GM19324 (cell line): ENCODE measurements around the gene CNRIP1.

Experiments
- ATAC-seq: cut with Tn5 transposase; IDR thresholded peaks from one replicate; pipeline ENCODE4 v1.9.1; 2021; ENCODE audit warnings: mild to moderate bottlenecking, moderate library complexity; ENCODE audit not compliant: unreplicated experiment, low FRiP score

Gene CNRIP1

DNA sequence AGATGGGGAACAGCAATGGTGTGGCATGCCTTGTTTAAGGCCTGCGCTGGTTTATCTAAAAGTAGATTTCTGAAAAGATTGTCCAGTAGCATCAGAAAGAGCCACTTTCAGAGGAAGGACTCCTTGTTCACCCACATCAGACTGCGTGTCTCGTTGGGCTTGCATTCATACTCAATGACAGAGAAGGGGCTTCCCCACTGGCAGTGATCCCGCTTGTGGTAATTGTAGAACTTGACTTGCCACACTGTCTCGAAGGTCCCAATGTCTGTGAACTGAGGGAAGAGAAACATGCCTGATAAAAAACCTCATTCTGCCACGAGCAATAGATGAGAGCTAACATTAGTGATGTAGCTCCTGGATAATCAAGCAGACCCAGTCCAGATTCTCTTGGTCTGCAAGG is 26.0 kb downstream of the CNRIP1 start:
- ATAC-seq, result no peak

DNA sequence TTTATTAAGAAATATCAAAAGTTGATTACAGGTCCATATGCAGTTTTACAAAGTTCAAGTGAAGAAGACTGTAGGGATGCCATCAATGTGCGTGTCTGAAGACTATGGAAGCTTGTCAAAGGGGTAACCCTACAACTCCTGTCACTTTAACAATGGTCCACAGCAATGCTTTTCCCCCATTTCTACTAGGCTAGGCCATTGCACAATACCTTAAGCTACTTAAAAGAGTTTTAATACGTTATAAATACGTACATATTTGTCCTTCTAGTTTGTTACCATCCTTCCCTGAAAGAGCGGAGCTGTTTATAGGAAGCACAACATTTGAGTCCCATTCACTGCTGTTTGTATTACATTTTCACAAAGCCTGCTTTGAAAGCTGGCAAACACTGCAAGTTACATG is 26.7 kb downstream of the CNRIP1 start:
- no peak for ATAC-seq

DNA sequence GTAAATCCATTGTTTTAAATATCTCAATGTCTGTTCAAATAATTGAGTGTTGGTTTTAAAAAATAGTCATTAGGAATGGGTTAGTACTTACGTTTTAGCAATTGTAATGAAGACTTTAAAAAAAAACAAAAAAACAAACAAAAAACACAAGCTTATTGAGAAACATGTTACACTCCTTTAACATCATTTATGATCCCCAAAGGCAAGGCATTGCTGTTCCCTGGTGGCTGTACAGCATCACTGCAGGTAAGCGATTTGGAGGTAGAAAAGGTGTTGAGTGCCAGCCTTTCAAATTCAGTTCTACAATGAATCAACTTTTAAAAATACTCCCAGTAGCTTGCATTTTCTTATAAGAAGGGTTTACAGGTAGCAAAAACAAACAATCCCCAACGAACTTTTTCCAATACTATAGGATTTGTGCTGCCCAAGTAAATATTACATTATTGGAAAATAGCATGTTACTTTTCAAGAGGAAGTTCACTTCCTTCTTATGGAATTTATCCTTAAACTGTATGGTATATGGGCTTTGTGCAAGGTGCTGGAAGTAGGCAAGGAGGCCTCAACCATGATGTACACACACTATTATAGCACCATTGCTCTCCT is 27.5 kb downstream of the CNRIP1 start:
- no peak for ATAC-seq

DNA sequence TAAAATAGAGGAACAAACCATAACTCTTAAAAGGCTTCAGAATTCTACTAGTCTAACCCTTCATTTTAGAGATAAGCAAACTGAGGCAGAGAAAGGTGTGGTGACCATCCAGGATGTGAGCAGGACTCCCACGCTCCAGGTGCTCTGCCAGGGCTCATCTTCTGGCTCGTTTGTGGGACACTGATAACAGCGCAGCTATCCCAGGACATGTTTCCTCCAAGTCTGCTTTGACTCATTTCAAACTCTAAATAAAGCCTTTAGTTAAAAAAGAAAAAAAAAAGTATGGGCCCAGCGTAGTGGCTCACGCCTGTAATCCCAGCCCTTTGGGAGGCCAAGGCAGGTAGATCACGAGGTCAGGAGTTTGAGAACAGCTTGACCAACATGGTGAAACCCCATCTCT is 28.4 kb downstream of the CNRIP1 start:
- no peak for ATAC-seq

DNA sequence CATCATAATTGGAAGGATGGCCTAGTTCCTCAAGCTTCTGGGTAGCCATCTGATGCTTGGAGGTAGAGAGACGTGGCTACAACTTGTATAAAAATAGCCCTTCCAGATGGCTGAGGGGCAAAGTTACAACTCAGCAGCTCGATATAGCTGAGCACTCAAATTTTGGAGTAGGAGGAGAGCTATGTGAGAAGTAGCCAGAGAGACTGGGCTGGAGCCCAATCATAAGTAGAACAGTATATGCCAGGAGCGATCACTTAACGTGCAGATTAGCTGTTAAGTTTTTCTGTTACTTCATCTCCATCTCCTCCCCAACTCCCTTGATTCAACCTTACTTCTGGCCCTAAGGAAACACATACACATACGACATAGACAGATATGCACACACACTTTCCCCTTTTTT is 28.8 kb downstream of the CNRIP1 start:
- no peak for ATAC-seq

DNA sequence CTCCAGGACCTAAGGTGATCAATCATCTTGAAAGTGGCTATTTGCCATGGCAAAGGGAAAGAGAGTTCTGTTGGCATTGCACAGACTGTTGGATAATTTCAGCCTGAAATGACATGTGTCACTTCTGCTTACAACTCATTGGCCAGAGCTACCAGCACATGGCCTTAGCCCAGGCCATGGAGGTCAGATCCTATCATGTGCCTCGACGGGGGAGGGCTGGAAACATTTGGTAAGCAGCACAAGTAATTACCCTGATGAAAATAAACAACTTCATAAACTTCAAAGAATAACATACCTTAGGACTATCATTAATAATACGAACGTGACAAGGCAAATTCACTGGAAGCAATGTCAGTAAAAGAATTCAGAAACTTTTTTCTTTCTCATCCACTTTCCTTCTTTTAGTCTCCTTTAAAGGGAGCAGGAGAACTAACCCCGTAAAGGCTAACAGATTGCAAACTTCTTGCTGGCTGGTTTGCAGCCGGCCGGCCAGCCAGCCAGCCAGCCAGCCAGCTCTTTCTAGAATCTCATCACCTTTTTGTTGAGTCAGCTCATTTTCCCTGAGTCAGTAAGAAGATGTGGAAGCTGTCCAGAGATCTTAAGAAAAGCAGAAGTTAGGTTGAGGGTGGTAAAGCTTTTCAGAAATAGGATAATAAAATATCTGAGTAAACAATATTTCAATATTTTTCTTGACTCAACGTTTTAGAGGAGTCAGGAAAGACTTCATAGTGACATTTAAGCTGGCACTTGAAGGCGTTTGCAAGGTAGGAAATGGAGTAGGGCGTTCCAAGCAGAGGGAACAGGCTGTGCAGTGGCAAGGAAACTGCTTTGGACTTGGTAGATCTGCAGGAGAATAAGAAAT is 31.9 kb downstream of the CNRIP1 start:
- ATAC-seq, result no peak

DNA sequence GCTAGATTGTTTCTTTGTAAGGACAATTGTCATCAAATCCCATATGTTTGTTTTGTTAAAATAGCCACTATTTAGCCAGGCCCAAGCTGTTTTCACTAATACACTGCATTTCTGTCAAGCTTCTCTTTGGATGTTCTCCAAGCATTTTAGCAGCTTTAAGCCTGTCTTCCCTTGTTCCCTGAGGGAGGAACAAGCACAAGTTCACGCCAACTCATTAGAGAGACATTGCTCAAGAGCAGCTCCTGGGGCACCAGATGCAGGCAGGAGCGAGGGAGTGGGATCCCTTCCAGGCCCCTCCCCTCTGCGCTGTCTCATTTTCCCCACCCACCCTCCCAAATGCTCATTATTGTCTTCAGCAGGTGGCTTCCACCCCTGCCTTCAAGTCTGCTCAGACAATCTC is 34.9 kb downstream of the CNRIP1 start:
- no peak for ATAC-seq

DNA sequence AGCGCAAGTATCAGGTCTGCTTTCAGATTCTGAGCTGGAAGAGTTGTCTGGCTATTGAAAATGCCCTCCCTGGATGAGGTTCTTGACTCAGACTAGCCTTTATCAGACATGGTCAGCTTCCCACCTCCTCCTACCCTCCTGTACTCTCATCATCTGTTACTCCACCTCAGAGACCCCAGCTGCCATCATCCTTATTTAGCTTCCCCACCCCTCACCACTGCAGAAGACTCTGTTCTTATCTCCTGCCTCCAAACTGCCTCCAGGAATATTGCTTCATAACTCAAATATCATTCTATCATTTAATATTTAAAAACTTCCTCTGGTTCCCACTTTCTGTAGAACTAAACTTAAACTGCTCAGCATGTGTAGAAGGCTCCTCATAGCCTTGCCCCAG is 36.3 kb downstream of the CNRIP1 start:
- ATAC-seq, result no peak

DNA sequence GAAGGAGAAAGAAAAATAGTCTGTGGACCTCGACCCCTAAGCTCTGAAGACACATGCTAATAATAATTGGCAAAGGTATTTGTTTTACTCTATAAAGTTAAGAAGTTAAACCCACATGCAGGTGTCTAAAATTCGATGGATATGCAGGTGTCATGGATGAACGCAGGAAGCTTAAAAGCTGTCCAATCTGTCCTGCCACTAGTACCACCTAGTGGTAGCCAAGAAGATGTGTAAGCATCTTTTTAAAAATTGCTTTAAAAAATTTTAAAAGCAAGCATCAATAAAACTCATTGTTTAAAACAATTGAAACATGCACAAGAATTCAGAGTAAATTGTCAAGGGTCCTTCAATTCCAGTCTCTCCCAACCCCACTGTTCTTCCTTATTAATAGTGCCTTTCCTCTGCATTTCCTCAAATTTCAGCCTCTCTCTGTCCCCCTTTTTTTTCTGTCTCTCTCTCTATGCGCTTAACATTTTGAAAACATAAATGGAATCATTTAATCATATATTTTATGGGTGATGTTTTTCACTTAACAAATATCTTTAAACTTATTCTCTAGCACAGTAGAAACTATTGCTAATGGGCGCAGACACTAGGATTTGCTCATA is 36.8 kb downstream of the CNRIP1 start:
- no peak for ATAC-seq

DNA sequence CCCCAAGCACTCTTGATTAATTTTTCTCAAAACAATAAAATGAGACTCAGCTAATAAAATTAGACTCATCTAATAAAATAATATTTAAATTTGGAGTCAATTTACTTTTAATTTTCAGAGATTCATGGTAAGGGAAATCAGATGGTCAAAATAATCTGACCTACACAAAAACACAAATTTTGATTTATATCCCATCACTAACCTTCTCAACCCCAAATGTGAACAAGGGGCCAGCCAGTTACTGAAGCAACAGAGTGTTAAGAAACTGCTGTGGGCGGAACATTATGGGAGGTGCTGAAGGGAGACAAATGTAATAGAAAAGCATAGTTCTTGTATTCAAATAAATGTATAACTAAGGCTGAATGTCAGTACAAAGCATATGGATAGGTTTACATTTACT is 39.0 kb downstream of the CNRIP1 start:
- ATAC-seq, result no peak

DNA sequence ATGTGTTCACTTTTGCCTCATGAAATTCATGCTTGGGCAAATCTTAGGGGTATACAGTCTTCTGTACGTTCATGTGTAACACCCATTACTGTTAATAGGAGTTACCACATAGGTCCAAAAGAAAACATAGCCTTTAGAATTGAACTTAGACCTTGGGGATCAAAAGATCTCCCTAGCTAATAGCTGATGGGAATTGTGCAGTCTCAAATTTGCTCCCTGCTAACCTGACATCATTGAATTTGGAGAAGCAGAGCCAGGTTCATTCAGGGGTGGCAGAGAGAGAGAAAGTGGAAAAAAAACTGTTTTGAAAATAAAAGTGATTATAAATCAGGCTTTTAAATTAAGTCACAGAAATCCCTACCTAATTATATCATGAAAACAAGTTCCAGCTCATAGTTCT is 39.4 kb downstream of the CNRIP1 start:
- ATAC-seq, result no peak

DNA sequence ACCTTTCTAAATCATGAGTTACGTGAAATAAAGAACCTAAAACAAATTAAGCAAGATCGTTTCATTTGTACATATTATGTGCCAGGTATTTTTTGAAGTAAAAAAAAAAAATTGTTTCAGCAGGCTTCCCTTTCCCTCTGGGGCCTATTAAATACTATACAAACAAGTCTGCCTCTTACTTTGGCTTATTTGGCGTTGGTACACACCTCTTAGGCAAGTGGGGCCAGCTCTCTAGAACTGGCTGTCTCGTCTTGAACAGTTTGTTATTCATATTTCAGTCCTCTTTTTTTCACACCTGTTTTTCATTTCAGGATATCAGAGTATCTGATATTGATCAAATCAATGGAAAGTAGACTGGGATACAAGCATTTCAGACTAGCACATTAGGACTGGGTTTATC is 40.1 kb downstream of the CNRIP1 start:
- ATAC-seq, result no peak

DNA sequence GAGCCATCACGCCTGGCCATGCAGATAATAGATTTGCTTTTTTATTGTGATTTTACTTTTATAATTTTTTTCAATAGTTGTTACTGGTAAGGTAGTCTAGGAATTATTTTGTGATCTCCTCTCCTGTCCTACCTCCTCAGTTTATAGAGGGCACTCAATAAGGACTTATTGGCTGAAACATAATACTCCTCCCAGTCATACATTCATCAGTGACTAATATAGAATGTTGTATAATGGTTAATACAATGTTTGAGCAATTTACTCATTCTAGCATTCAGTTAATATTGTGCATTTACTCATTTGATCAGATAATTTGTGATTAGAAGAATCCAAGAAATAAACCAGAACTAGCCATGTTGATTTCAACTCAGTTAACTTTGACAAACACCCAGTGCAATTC is 41.6 kb downstream of the CNRIP1 start:
- ATAC-seq, result no peak

DNA sequence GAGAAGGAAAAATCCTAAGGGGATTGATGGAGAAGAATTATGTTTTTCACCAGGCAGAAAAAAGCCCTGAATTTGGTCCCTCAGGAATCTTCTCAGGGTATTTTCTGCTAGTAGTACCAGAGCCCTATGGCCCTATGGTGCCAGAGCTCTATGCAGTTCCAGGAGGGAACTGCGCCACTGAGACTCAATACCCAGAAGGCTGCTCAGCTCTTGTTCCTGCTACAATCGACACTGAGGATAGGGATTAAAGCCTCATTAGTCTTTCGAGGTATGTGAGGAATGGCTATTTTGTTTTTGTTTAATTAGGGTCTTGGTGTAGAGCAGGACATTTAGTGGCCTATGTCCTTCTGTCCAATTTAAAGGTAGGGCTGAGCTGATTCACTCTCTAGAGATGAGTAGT is 45.7 kb downstream of the CNRIP1 start:
- ATAC-seq, result no peak

DNA sequence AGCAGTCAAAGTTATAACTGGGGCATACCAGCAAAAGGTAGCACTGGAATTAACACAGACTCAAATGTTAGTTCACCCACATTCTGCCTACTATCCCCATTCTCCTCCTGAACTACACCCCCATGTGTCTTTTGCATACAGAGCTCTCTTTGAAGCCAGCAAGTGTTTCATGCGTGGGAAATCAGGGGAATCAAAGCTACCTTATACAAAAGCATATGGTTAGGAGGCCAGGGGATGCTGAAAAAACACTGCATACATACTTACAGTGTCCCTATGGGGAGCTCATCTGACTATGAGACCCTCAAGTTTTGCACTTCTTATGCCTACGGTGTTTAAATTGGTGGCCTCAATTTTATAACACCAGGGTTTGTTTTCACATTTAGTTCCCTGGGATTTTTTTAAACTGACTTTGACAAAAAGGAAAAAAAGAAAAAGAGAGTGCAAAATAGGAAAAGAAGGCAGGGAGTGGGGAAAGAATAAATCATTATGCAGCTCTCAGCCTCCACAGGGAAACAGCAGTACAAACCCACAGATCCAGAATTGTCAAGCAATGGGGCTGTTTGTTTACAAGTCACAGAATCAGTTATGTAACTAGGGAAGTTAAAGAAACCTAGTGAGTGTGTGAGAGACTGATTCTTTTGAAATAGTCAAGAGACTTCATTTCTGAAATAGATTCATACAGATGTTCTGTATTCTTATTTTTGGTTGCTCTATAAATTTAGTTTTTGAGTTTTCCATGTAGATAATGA is 47.3 kb downstream of the CNRIP1 start:
- no peak for ATAC-seq

DNA sequence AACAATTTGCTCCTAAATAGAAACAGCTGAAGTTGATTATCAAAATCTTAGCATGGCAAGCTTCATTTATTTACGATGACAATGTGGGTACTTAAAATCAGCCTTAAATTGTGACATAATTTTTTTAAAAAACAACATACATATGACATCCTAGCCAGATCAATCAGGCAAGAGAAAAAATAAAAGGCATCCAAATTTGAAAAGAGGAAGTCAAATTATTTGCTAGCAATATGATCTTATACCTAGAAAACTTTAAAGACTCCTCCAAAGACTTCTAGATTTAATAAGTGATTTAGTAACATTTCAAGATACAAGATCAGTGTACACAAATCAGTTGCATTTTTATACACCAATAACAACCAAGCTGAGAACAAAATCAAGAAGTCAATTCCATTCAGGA is 53.1 kb downstream of the CNRIP1 start:
- ATAC-seq, result no peak

DNA sequence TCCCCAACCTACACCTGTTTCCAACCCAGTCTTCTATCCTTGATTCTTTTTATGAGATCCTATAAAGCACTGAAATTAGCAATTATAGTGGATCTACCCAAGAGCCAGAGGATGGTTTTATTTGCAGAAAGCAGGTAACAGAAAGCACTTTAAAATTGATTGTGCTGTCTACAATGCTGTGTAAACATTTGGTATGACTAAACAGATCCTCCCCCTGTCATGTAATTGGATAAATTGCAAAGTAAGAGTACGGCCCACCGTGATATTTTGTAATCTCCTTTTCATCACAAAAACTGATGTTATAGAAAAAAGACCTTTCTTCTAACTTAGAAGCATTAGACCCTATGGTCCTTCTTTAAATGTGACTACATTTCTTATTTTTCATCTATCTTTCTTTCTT is 56.1 kb downstream of the CNRIP1 start:
- no peak for ATAC-seq

DNA sequence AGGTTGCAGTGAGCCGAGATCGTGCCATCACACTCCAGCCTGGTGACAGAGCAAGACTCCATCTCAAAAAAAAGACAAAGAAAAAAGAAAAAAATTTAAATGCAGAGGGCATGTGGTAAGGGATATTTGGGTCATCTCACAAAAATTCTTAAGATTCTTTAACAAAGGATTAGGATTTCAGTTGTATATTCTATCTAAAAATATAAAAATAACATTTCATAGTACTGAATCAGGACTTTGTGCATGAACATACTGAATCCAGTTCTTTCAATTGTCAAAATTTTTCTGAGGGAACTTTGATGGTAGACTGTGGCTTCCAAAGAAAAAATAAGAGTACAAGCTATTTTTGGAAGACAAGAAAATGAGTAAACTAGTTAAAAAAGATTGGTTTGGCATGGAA is 60.9 kb downstream of the CNRIP1 start:
- no peak for ATAC-seq

DNA sequence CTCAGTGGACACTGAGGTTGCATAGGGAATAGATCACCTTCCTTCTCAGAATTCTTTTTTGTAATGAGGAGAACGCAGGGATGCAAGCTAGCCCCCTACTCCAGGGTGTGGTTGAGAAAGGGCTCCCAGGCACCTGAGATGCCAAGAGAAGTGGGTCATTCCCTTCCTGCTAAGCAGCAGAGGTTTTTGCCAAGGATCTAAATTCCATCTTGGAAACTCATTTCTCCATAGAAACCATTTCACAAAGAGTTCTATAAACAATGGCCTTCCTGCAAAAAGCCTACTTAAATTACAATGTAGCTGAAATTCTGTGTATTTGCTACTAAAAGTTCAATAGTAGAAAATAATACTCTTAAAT is 63.7 kb downstream of the CNRIP1 start:
- no peak for ATAC-seq

DNA sequence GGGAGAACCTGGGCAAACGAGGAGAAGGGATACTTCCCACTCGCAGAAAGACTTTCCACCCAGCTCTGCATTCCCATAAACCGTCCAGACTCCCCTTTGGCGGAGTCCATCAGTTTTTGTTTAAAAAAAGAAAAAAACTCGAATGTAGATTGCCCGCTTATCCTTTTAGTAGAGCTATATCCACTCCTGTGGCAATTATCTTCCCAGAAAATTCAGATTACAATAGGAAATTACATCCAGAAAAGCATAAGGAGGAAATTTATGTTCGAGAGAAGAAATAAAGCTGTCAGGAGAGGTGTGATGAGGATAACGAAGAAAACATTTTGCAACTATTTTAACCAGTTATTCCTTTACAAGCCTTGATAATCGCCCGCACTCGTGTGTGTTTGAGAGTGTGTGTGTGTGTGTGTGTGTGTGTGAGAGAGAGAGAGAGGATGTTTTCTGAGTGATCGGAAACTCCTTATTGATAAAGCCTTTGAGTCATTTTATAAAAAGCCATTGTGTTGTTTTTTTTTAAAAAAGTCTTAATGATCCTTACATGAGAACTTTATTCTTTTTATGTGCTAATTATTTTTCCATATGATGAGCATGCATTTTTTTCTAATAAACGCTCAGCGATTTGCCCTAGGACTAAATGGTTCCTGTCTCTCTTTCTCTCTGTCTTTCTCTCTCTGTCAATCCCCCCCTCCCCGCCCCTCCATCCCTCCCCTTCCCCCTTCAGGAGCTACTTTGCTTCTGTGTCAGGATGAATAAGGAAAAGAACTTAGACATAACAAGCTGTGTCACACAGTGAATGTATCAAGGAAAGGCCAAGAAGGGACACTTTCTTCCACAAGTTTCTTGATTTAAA is 66.3 kb downstream of the CNRIP1 start:
- ATAC-seq, result no peak
